HFFc6 (cell line): ENCODE results near the gene WDR17. TPM values are rescaled to one million over a fixed set of nuclear protein-coding genes. Genes with fewer than 3 reads are reported as not detected.
"Not testable (repeated sequence)": the region's sequence is repeated elsewhere in the genome, so short reads cannot be mapped to it uniquely, and the experiment has no call there.

ENCODE experiments used
- DNase-seq: peaks from one replicate; pipeline ENCODE4 v3.0.0-alpha.2; 2018
- H3K27ac Mint-ChIP-seq: 2 replicates; pipeline ENCODE4 v1.8.0; 2020; ENCODE audit warnings: mild to moderate bottlenecking, mixed read lengths
- H3K27me3 Mint-ChIP-seq: 2 replicates; pipeline ENCODE4 v1.8.0; 2021; ENCODE audit warnings: mild to moderate bottlenecking, moderate library complexity, mixed read lengths; ENCODE audit not compliant: insufficient read depth
- H3K36me3 Mint-ChIP-seq: 2 replicates; pipeline ENCODE4 v1.8.0; 2021; ENCODE audit warnings: low read depth, mixed read lengths
- H3K4me1 Mint-ChIP-seq: 2 replicates; pipeline ENCODE4 v1.8.0; 2020; ENCODE audit warnings: low read depth, mixed read lengths
- H3K4me3 Mint-ChIP-seq: 2 replicates; pipeline ENCODE4 v1.8.0; 2020; ENCODE audit warnings: mild to moderate bottlenecking, moderate library complexity, mixed read lengths
- H3K9me3 Mint-ChIP-seq: 2 replicates; pipeline ENCODE4 v1.8.0; 2020; ENCODE audit warnings: mild to moderate bottlenecking, mixed read lengths
- CTCF ChIP-seq: fragments of 200-600 bp; sonication (generic); IDR thresholded peaks from 2 replicates; pipeline ENCODE4 v1.5.0; 2021; ENCODE audit warnings: antibody characterized with exemption, mild to moderate bottlenecking
- total RNA-seq, 6 experiments: library from RNA; stranded (reverse); fragmentation: NEBNext Ultra II Directional; extraction: Animal tissue kit (Norgen Biotek cat#: 25700); gene quantifications; 2 replicates in 1 of 6; 3 replicates in 5 of 6; pipeline ENCODE4 v1.2.3, GENCODE V29; 2021

Gene WDR17
- total RNA-seq, 6 experiments from 2014 or later: not detected

DNA sequence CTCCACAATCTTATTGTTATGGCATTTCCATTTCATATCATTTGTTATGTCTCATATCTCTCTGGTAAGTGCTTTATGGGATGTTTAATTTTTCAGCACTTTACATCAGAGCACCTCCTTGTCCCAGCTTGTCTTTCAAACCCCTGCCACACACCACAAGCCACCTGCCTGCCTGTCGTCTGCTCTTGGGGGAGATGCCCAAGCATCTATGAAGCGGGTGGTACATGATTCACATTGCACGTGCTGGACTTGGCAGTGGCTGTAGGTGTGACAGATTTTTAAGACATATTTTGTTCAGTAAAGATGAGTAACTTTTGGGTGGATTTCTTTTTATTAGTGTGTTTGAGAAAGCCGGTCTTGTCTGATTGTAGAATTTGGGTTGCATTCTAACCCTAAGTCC, 143.9 kb downstream of the WDR17 start:
- Mint-ChIP-seq H3K4me1 (no peaks in the 10 kb centered on the region), H3K36me3 (peaks cover 5% of the 10 kb centered on the region), H3K9me3 (peaks cover 6% of the 10 kb centered on the region; the same call in 1 of the 2 replicates), H3K27me3 (peaks cover 11% of the 10 kb centered on the region), H3K27ac (no peak overlapping the region), H3K4me3 (no peak overlapping the region)
- DNase-seq: no peak
- TF ChIP-seq CTCF: no peak

- no peak for DNase-seq
- no peak overlapping the region for H3K4me3 Mint-ChIP-seq
- TF ChIP-seq CTCF: no peak
- H3K36me3 Mint-ChIP-seq: peaks cover 5% of the 10 kb centered on the region
- no peak overlapping the region for H3K27ac Mint-ChIP-seq
- peaks cover 11% of the 10 kb centered on the region for H3K27me3 Mint-ChIP-seq
- H3K9me3 Mint-ChIP-seq: peaks cover 6% of the 10 kb centered on the region; the same call in 1 of the 2 replicates
- no peaks in the 10 kb centered on the region for H3K4me1 Mint-ChIP-seq
These were observed 144.5 kb downstream of the WDR17 start for GRCh38 chr4:176210101-176210500.

- H3K4me1 Mint-ChIP-seq: no peaks in the 10 kb centered on the region
- H3K9me3 Mint-ChIP-seq: peaks cover 6% of the 10 kb centered on the region; the same call in 1 of the 2 replicates
- no peak overlapping the region for H3K4me3 Mint-ChIP-seq
- TF ChIP-seq CTCF: no peak
- DNase-seq: no peak
- no peak overlapping the region for H3K27ac Mint-ChIP-seq
- peaks cover 11% of the 10 kb centered on the region for H3K27me3 Mint-ChIP-seq
- H3K36me3 Mint-ChIP-seq: peaks cover 5% of the 10 kb centered on the region
These were observed 145.1 kb downstream of the WDR17 start for GRCh38 chr4:176210579-176211296.

GRCh38 chr4:176212351-176212750, 146.7 kb downstream of the WDR17 start:
- H3K27me3 Mint-ChIP-seq, H3K36me3 Mint-ChIP-seq, H3K9me3 Mint-ChIP-seq, H3K27ac Mint-ChIP-seq, H3K4me3 Mint-ChIP-seq, DNase-seq, H3K4me1 Mint-ChIP-seq: not testable (repeated sequence)

GRCh38 chr4:176217510-176217909, 151.9 kb downstream of the WDR17 start:
- TF ChIP-seq CTCF: no peak
- Mint-ChIP-seq H3K4me1 (no peaks in the 10 kb centered on the region), H3K27ac (no peak overlapping the region), H3K4me3 (no peak overlapping the region), H3K9me3 (peaks cover 2% of the 10 kb centered on the region; the same call in 1 of the 2 replicates), H3K36me3 (peaks cover 2% of the 10 kb centered on the region), H3K27me3 (no peaks in the 10 kb centered on the region)
- no peak for DNase-seq

DNA sequence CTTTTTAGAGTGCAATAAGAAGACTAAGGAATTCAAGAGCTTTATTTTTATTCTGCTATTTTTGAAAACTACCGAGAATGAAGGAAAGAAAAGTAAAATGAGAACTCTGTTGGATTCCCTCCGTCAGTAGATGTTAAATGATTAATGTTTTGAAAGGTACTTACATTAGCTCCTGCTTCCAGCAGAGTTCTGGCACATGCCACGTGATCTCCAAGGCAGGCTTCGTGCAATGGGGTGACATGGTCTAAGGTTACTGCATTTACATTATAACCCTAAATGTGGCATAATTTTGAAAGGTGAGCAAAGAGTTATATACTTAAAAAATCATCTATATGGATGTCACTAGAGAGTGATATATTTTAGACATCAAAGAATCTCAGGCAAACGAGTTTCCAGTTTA, 156.5 kb downstream of the WDR17 start:
- Mint-ChIP-seq H3K27me3 (peaks cover 2% of the 10 kb centered on the region), H3K27ac (no peak overlapping the region), H3K9me3 (no peaks in the 10 kb centered on the region), H3K36me3 (no peaks in the 10 kb centered on the region), H3K4me3 (no peak overlapping the region), H3K4me1 (no peaks in the 10 kb centered on the region)
- DNase-seq: no peak
- no peak for TF ChIP-seq CTCF
